ENCODE measurements around the gene C1QTNF1. TPM values are rescaled to one million over a fixed set of nuclear protein-coding genes. Genes with fewer than 3 reads are reported as not detected.

The C1QTNF1 gene
- total and polyA plus RNA-seq, 7 donors: 10.5 to 22.8 (median 16.9) TPM

GRCh38 chr17:79055197-79055596 lies 31.2 kb downstream of the C1QTNF1 start:
- intact Hi-C loops (cut with DNase I): no loop called here
- no peak for TF ChIP-seq CTCF (IDR thresholded peaks at IDR 0.05)
- ATAC-seq: no peak
- Histone ChIP-seq H3K4me1 (no peaks in the 10 kb centered on the region), H3K9me3 (peaks cover 3% of the 10 kb centered on the region), H3K27me3 (ENCODE audit: insufficient read depth in 3 of 3, low read length in 2 of 3) (no peaks in the 10 kb centered on the region), H3K27ac (no peak overlapping the region), H3K4me3 (no peak overlapping the region), H3K36me3 (ENCODE audit: insufficient read depth in 1 of 2, low read depth in 1 of 2) (no peaks in the 10 kb centered on the region)
- DNase-seq: no peak
- WGBS, 3 donors: 75 to 80% (median 76%) methylated on average over 5 of the region's 5 CpGs

GRCh38 chr17:79057737-79058385 lies 33.9 kb downstream of the C1QTNF1 start:
- WGBS, 3 donors: 85 to 90% (median 88%) methylated on average over 10 of the region's 10 CpGs
- Histone ChIP-seq H3K4me1 (no peaks in the 10 kb centered on the region), H3K27me3 (ENCODE audit: insufficient read depth in 3 of 3, low read length in 2 of 3) (no peaks in the 10 kb centered on the region), H3K4me3 (no peak overlapping the region), H3K9me3 (peaks cover 3% of the 10 kb centered on the region), H3K36me3 (ENCODE audit: insufficient read depth in 1 of 2, low read depth in 1 of 2) (no peaks in the 10 kb centered on the region), H3K27ac (no peak overlapping the region)
- DNase-seq (peak in 1 of 2 donors; percentile 29), ATAC-seq (no peak)
- no peak for TF ChIP-seq CTCF (IDR thresholded peaks at IDR 0.05)
- intact Hi-C loops (cut with DNase I): no loop called here

GRCh38 chr17:79062691-79063090 lies 38.7 kb downstream of the C1QTNF1 start:
- DNase-seq (no peak), ATAC-seq (no peak)
- H3K4me1 ChIP-seq: no peaks in the 10 kb centered on the region
- no peak for TF ChIP-seq CTCF (IDR thresholded peaks at IDR 0.05)
- WGBS, 3 donors: 84 to 92% (median 87%) methylated on average over 7 of the region's 7 CpGs
- H3K4me3 ChIP-seq: no peak overlapping the region
- H3K36me3 ChIP-seq (ENCODE audit: insufficient read depth in 1 of 2, low read depth in 1 of 2): no peaks in the 10 kb centered on the region
- intact Hi-C loops (cut with DNase I): loop anchor here in 1 of 2 donors (2.0 kb wide), 1 partner anchor 20 kb away; no protein-coding TSS in a partner anchor
- H3K27me3 ChIP-seq (ENCODE audit: insufficient read depth in 3 of 3, low read length in 2 of 3): no peaks in the 10 kb centered on the region
- no peaks in the 10 kb centered on the region for H3K9me3 ChIP-seq
- H3K27ac ChIP-seq: no peak overlapping the region

- ATAC-seq (no peak), DNase-seq (no peak)
- intact Hi-C loops (cut with DNase I): no loop called here
- 37 to 47% (median 39%) methylated on average over 4 of the region's 4 CpGs for WGBS, 3 donors
- H3K27me3 ChIP-seq (ENCODE audit: insufficient read depth in 3 of 3, low read length in 2 of 3): no peaks in the 10 kb centered on the region
- no peak overlapping the region for H3K27ac ChIP-seq
- H3K4me1 ChIP-seq: no peaks in the 10 kb centered on the region
- no peak overlapping the region for H3K4me3 ChIP-seq
- H3K36me3 ChIP-seq (ENCODE audit: insufficient read depth in 1 of 2, low read depth in 1 of 2): no peaks in the 10 kb centered on the region
- no peak for TF ChIP-seq CTCF (IDR thresholded peaks at IDR 0.05)
- H3K9me3 ChIP-seq: no peaks in the 10 kb centered on the region
Observed at GRCh38 chr17:79064026-79064425, 40.1 kb downstream of the C1QTNF1 start.

All from psoas muscle (tissue), 8 donors.